Activated naive CD8-positive, alpha-beta T cell treated with anti-CD3 and anti-CD28 coated beads, Interleukin-2, amount 10 ng/mL, durations not matched to agents 7 days and 5 days (primary cell): Measurements from ENCODE around the gene GABBR2. TPM values are rescaled to one million over a fixed set of nuclear protein-coding genes. Genes with fewer than 3 reads are reported as not detected.

ENCODE experiments used
- ATAC-seq: fragments of 150-1000 bp; cut with Tn5 transposase; one replicate; pipeline ENCODE4 v1.10.0; 2021; ENCODE audit warnings: low read depth, moderate library complexity
- POLR2A ChIA-PET: fragments of 350-600 bp; sonication (Branson Sonifier 250); formaldehyde crosslinking; loops from one replicate; lab custom pipeline; 2021; ENCODE audit warnings: antibody characterized with exemption; lab: Charles Lee
- DNase-seq: peaks from one replicate; pipeline ENCODE4 v3.0.0; 2021
- H3K27ac Mint-ChIP-seq: one replicate; pipeline ENCODE4 v1.8.0; 2022; ENCODE audit warnings: mild to moderate bottlenecking, mixed read lengths
- H3K27me3 Mint-ChIP-seq: one replicate; pipeline ENCODE4 v1.8.0; 2022; ENCODE audit warnings: mild to moderate bottlenecking, moderate library complexity, mixed read lengths
- H3K36me3 Mint-ChIP-seq: one replicate; pipeline ENCODE4 v1.8.0; 2021; ENCODE audit warnings: mild to moderate bottlenecking, mixed read lengths
- H3K4me1 Mint-ChIP-seq: one replicate; pipeline ENCODE4 v1.8.0; 2021; ENCODE audit warnings: mixed read lengths
- H3K4me3 Mint-ChIP-seq: one replicate; pipeline ENCODE4 v1.8.0; 2022; ENCODE audit warnings: mild to moderate bottlenecking, moderate library complexity, mixed read lengths
- H3K9me3 Mint-ChIP-seq: one replicate; pipeline ENCODE4 v1.8.0; 2021; ENCODE audit warnings: mixed read lengths
- total RNA-seq, 2 experiments: library from RNA; stranded (reverse); gene quantifications; one replicate each; pipeline ENCODE4 v1.2.3, GENCODE V29; 2021

GABBR2 gene
- total RNA-seq, 2 experiments from 2014 or later: not detected

GRCh38 chr9:98495530-98495929 is 213.2 kb downstream of the GABBR2 start:
- Mint-ChIP-seq H3K9me3 (no peaks in the 10 kb centered on the region), H3K4me1 (no peaks in the 10 kb centered on the region), H3K4me3 (no peak overlapping the region), H3K27ac (no peak overlapping the region), H3K27me3 (peaks cover 16% of the 10 kb centered on the region), H3K36me3 (no peaks in the 10 kb centered on the region)
- POLR2A ChIA-PET: no interaction called here
- ATAC-seq (no peak), DNase-seq (no peak)

DNA sequence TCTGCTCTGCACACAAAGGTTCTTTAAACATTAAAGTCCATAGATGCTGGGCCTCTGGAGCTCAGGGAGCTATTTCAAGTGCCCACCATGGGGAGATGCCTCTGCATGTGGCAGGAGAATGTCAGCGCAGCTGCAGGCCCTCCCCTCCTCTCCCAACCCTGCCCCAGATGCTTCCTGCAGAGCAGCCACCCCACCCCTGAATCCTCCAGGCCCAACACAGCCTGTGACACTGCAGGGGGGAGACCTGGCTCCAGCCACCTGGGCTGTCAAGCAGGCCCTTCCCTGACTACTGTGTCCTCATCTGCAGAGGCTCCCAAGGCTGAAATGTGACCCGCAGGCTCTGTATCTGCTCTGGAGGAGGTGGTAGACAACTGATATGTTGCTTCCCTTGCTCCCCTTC is 213.9 kb downstream of the GABBR2 start:
- Mint-ChIP-seq H3K9me3 (no peaks in the 10 kb centered on the region), H3K27ac (no peak overlapping the region), H3K4me3 (no peak overlapping the region), H3K27me3 (peaks cover 19% of the 10 kb centered on the region), H3K4me1 (no peaks in the 10 kb centered on the region), H3K36me3 (no peaks in the 10 kb centered on the region)
- POLR2A ChIA-PET: no interaction called here
- ATAC-seq (no peak), DNase-seq (no peak)

DNA sequence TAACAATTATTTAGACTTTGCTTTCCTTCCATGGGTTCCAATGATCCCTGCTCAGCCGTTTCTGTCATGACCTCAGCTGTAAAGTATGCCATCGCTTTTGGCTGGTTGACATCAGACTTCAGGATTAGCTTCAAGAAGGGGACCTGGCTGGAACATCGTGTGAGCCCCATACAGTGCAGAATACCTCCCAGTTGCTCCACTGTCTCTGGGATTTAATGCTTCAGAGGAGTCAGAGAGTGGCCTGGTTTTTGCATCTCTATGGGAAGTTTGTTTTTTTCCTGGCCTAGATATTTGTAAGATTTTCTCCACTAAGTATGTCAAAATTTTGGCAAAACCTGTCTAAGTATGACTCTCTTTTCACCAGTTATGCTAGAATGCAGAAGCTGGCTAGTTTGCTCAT is 216.9 kb downstream of the GABBR2 start:
- no peaks in the 10 kb centered on the region for H3K4me1 Mint-ChIP-seq
- H3K9me3 Mint-ChIP-seq: no peaks in the 10 kb centered on the region
- no peak overlapping the region for H3K27ac Mint-ChIP-seq
- DNase-seq (no peak), ATAC-seq (no peak)
- H3K27me3 Mint-ChIP-seq: peaks cover 11% of the 10 kb centered on the region
- H3K36me3 Mint-ChIP-seq: no peaks in the 10 kb centered on the region
- no peak overlapping the region for H3K4me3 Mint-ChIP-seq
- POLR2A ChIA-PET: no interaction called here

DNA sequence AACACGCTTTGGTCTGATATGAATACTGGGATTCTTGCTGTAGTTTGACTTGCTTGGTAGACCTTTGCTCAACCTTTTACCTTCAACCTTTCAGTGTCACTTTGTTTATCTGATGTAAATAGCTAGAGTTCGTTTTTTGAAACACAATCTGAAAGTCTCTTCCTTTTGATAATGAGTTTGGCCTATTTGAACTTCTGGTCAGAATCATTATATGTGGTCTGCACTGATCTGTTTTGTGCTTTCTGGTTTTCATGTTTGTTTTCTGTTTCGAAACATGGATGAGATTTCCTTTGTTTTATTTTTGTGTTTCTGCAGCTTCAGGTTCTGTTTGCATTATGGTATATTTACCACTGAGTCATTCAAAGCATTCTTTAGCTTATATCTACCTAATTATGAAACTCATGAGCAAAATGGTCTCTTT is 217.5 kb downstream of the GABBR2 start:
- H3K36me3 Mint-ChIP-seq: no peaks in the 10 kb centered on the region
- H3K4me1 Mint-ChIP-seq: no peaks in the 10 kb centered on the region
- no peak overlapping the region for H3K4me3 Mint-ChIP-seq
- H3K9me3 Mint-ChIP-seq: no peaks in the 10 kb centered on the region
- DNase-seq: no peak
- POLR2A ChIA-PET: no interaction called here
- H3K27me3 Mint-ChIP-seq: peaks cover 11% of the 10 kb centered on the region
- H3K27ac Mint-ChIP-seq: no peak overlapping the region
- ATAC-seq: no peak

- H3K9me3 Mint-ChIP-seq: no peaks in the 10 kb centered on the region
- peaks cover 9% of the 10 kb centered on the region for H3K27me3 Mint-ChIP-seq
- no peak overlapping the region for H3K27ac Mint-ChIP-seq
- H3K4me1 Mint-ChIP-seq: no peaks in the 10 kb centered on the region
- POLR2A ChIA-PET: no interaction called here
- ATAC-seq (no peak), DNase-seq (no peak)
- H3K4me3 Mint-ChIP-seq: no peak overlapping the region
- no peaks in the 10 kb centered on the region for H3K36me3 Mint-ChIP-seq
These were observed 220.0 kb downstream of the GABBR2 start for GRCh38 chr9:98488571-98489312.

DNA sequence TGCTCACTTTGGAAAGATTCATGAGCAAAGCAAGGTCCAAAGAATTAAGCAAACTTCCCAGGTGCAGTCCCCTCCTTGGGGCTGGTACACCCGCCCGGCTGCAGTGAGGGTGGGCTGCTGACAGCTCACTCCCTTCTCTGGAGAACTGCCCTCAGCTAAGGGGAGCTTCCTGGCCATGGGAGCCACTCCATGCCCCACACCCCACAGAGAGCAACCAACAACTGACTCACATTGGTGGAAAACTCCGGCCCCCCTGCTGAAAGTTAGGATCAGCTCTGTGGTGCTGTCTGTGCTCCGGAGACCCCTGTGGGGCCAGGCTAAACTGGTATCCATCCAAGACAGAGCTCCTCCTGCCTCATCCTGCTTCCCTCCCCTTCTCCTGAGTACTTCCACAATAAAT is 223.0 kb downstream of the GABBR2 start:
- H3K27me3 Mint-ChIP-seq: peaks cover 2% of the 10 kb centered on the region
- ATAC-seq (no peak), DNase-seq (no peak)
- no peaks in the 10 kb centered on the region for H3K9me3 Mint-ChIP-seq
- H3K36me3 Mint-ChIP-seq: no peaks in the 10 kb centered on the region
- POLR2A ChIA-PET: no interaction called here
- no peak overlapping the region for H3K4me3 Mint-ChIP-seq
- no peaks in the 10 kb centered on the region for H3K4me1 Mint-ChIP-seq
- no peak overlapping the region for H3K27ac Mint-ChIP-seq

GRCh38 chr9:98484162-98484561 is 224.6 kb downstream of the GABBR2 start:
- POLR2A ChIA-PET: no interaction called here
- ATAC-seq: no peak
- H3K9me3 Mint-ChIP-seq: no peaks in the 10 kb centered on the region
- H3K4me1 Mint-ChIP-seq: no peaks in the 10 kb centered on the region
- no peak for DNase-seq
- no peaks in the 10 kb centered on the region for H3K27me3 Mint-ChIP-seq
- no peak overlapping the region for H3K4me3 Mint-ChIP-seq
- H3K36me3 Mint-ChIP-seq: no peaks in the 10 kb centered on the region
- no peak overlapping the region for H3K27ac Mint-ChIP-seq

DNA sequence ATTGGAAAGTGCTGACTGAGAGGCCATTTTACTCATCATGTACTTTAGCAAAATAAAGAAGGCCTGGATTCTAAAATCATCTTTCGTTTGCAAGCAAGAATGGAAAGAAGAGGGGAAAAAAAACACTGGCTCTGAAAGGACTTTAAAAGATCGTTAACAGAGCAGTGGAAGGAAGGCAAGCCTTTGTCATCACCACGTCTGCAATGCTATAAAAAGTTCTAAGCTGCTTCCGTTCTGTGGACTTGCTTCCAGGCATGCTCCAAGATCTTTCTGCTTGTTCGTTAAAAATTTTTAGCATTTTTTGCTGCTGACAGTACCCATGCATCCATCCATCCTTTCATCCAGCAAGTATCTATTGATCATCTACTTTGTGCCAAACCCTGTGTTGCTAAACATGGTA is 226.5 kb downstream of the GABBR2 start:
- H3K27me3 Mint-ChIP-seq: no peaks in the 10 kb centered on the region
- no peaks in the 10 kb centered on the region for H3K4me1 Mint-ChIP-seq
- H3K36me3 Mint-ChIP-seq: no peaks in the 10 kb centered on the region
- no peak for ATAC-seq
- H3K27ac Mint-ChIP-seq: no peak overlapping the region
- no peaks in the 10 kb centered on the region for H3K9me3 Mint-ChIP-seq
- no peak for DNase-seq
- POLR2A ChIA-PET: no interaction called here
- H3K4me3 Mint-ChIP-seq: no peak overlapping the region

DNA sequence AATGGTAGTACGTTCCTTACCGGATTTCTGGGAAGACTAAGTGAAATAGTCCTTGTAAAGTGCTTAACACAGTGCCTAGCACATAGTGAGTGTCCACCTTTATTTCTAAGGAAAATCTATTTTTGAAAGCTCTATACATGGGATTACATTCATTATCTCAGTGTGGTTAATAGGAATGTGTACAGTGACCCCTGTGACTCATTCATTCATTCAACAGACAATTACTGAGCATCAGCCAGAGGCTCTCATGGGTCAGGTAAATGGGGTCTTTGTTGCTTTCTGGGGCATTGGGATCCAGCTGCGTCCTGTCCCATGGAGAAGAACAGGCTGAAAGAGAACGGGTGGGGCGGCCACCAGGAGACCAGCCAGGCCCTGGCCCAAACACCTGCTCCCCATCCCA is 227.1 kb downstream of the GABBR2 start:
- H3K27me3 Mint-ChIP-seq: no peaks in the 10 kb centered on the region
- H3K4me1 Mint-ChIP-seq: no peaks in the 10 kb centered on the region
- no peak overlapping the region for H3K27ac Mint-ChIP-seq
- DNase-seq: no peak
- H3K36me3 Mint-ChIP-seq: no peaks in the 10 kb centered on the region
- no peak overlapping the region for H3K4me3 Mint-ChIP-seq
- H3K9me3 Mint-ChIP-seq: no peaks in the 10 kb centered on the region
- POLR2A ChIA-PET: no interaction called here
- ATAC-seq: no peak

GRCh38 chr9:98479967-98480847 is 228.5 kb downstream of the GABBR2 start:
- no peaks in the 10 kb centered on the region for H3K36me3 Mint-ChIP-seq
- ATAC-seq: no peak
- no peak overlapping the region for H3K27ac Mint-ChIP-seq
- DNase-seq: no peak
- peaks cover 3% of the 10 kb centered on the region for H3K27me3 Mint-ChIP-seq
- POLR2A ChIA-PET: no interaction called here
- H3K9me3 Mint-ChIP-seq: no peaks in the 10 kb centered on the region
- no peaks in the 10 kb centered on the region for H3K4me1 Mint-ChIP-seq
- no peak overlapping the region for H3K4me3 Mint-ChIP-seq

GRCh38 chr9:98479449-98479848 is 229.3 kb downstream of the GABBR2 start:
- DNase-seq: no peak
- H3K27me3 Mint-ChIP-seq: peaks cover 3% of the 10 kb centered on the region
- H3K36me3 Mint-ChIP-seq: no peaks in the 10 kb centered on the region
- no peak for ATAC-seq
- no peak overlapping the region for H3K4me3 Mint-ChIP-seq
- POLR2A ChIA-PET: no interaction called here
- H3K27ac Mint-ChIP-seq: no peak overlapping the region
- no peaks in the 10 kb centered on the region for H3K4me1 Mint-ChIP-seq
- no peaks in the 10 kb centered on the region for H3K9me3 Mint-ChIP-seq

DNA sequence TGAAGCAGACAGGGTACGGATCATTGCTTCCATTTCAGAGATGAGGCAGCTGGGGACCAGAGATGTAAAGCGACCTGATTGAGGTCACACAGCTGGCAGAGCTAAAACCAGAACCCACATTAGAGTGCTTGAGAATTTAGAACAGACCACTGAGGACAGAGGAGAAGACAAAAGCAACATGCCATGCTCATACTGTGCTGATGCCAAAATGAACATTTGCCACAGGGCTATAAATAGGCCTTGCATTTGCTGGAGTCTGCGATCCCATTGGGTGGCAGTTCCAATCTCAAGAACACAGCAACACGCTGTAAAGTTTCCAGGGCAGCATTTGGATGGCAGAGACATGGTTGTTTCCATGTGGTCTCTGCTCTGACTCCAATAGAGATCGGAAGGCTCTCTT is 230.9 kb downstream of the GABBR2 start:
- DNase-seq (no peak), ATAC-seq (no peak)
- POLR2A ChIA-PET: no interaction called here
- Mint-ChIP-seq H3K27me3 (peaks cover 3% of the 10 kb centered on the region), H3K27ac (no peak overlapping the region), H3K4me1 (no peaks in the 10 kb centered on the region), H3K9me3 (no peaks in the 10 kb centered on the region), H3K36me3 (no peaks in the 10 kb centered on the region), H3K4me3 (no peak overlapping the region)

- Mint-ChIP-seq H3K27ac (no peak overlapping the region), H3K27me3 (peaks cover 3% of the 10 kb centered on the region), H3K4me3 (no peak overlapping the region), H3K9me3 (peaks cover 2% of the 10 kb centered on the region), H3K4me1 (no peaks in the 10 kb centered on the region), H3K36me3 (no peaks in the 10 kb centered on the region)
- ATAC-seq (no peak), DNase-seq (no peak)
- POLR2A ChIA-PET: no interaction called here
These were observed 236.5 kb downstream of the GABBR2 start for GRCh38 chr9:98472216-98472615.

- ATAC-seq: no peak
These were observed 237.6 kb downstream of the GABBR2 start for GRCh38 chr9:98471185-98471584.

More at GRCh38 chr9:98471185-98471584, 237.6 kb downstream of the GABBR2 start:
- Mint-ChIP-seq H3K4me1 (no peaks in the 10 kb centered on the region), H3K27me3 (peaks cover 3% of the 10 kb centered on the region), H3K4me3 (no peak overlapping the region), H3K36me3 (no peaks in the 10 kb centered on the region), H3K9me3 (peaks cover 2% of the 10 kb centered on the region), H3K27ac (no peak overlapping the region)
- DNase-seq: no peak
- POLR2A ChIA-PET: no interaction called here
